H1 (cell line): ENCODE data around the gene CPA2. TPM values are rescaled to one million over a fixed set of nuclear protein-coding genes. Genes with fewer than 3 reads are reported as not detected.

Experiments used
- CTCF ChIA-PET: fragments of 300-600 bp; sonication (Branson Sonifier 250); formaldehyde crosslinking; loops from one replicate; lab custom pipeline; 2021; ENCODE audit not compliant: partially characterized antibody; lab: Charles Lee
- POLR2A ChIA-PET: fragments of 300-600 bp; sonication (Branson Sonifier 250); formaldehyde crosslinking; loops from one replicate; lab custom pipeline; 2021; ENCODE audit warnings: inconsistent platforms; ENCODE audit not compliant: partially characterized antibody; lab: Charles Lee
- DNase-seq, 2 experiments: peaks; one replicate each; pipeline versions ENCODE4 v3.0.0 to v3.0.0-alpha.2; 2010 to 2022; ENCODE audit warnings: low spot score in 2 of 2, low read depth in 1 of 2, mixed read lengths in 1 of 2
- FAIRE-seq: peaks from 2 replicates; lab custom pipeline; 2011; peaks lifted over from hg19 to GRCh38; lab: Jason Lieb, UNC
- H2AFZ ChIP-seq: 2 replicates; pipeline ENCODE4 v1.8.1; 2012; ENCODE audit warnings: low read length, inconsistent platforms
- H2AK5ac ChIP-seq: 2 replicates; pipeline ENCODE4 v1.6.1; 2013; ENCODE audit warnings: low read depth, low read length
- H2BK120ac ChIP-seq: replicated peaks from 2 replicates; pipeline ENCODE3; 2013; ENCODE audit warnings: low read depth, low read length, inconsistent platforms
- H2BK12ac ChIP-seq: 2 replicates; pipeline ENCODE4 v1.6.1; 2013; ENCODE audit warnings: low read depth, low read length
- H2BK15ac ChIP-seq: 2 replicates; pipeline ENCODE4 v1.6.1; 2013; ENCODE audit warnings: low read length
- H2BK20ac ChIP-seq: 2 replicates; pipeline ENCODE4 v1.6.1; 2013; ENCODE audit warnings: low read length
- H2BK5ac ChIP-seq: 2 replicates; pipeline ENCODE4 v1.6.1; 2013; ENCODE audit warnings: low read depth, low read length
- H3K14ac ChIP-seq: 2 replicates; pipeline ENCODE4 v1.6.1; 2013; ENCODE audit warnings: inconsistent platforms; ENCODE audit not compliant: insufficient read length
- H3K18ac ChIP-seq: 2 replicates; pipeline ENCODE4 v1.6.1; 2013; ENCODE audit warnings: low read length; ENCODE audit errors: extremely low read depth
- H3K23ac ChIP-seq: 2 replicates; pipeline ENCODE4 v1.6.1; 2013; ENCODE audit warnings: inconsistent platforms; ENCODE audit not compliant: insufficient read length
- H3K23me2 ChIP-seq: 2 replicates; pipeline ENCODE4 v1.6.1; 2013; ENCODE audit warnings: low read depth, low read length
- H3K27ac ChIP-seq: 2 replicates; pipeline ENCODE4 v1.6.1; 2011; ENCODE audit warnings: low read depth, low read length, inconsistent platforms
- H3K27me3 ChIP-seq, 4 experiments: replicated peaks in 1 of 4; 1 replicate in 1 of 4; 2 replicates in 3 of 4; pipeline versions ENCODE4 v1.6.1 to v1.8.1; 2011 to 2013; ENCODE audit warnings: low read length in 3 of 4, mild to moderate bottlenecking in 3 of 4, inconsistent platforms in 2 of 4, mixed read lengths in 2 of 4, moderate library complexity in 1 of 4; ENCODE audit not compliant: control insufficient read depth in 3 of 4, insufficient read depth in 3 of 4; ENCODE audit errors: extremely low read depth in 1 of 4
- H3K36me3 ChIP-seq, 4 experiments: 2 replicates each; pipeline versions ENCODE4 v1.6.1 to v1.8.1; 2011 to 2013; ENCODE audit warnings: mild to moderate bottlenecking in 4 of 4, low read length in 3 of 4, moderate library complexity in 2 of 4, control low read depth in 1 of 4, inconsistent platforms in 1 of 4; ENCODE audit not compliant: insufficient read depth in 4 of 4, control insufficient read depth in 2 of 4
- H3K4ac ChIP-seq: replicated peaks from 2 replicates; pipeline ENCODE3; 2013; ENCODE audit warnings: low read length, low read depth, mixed read lengths, inconsistent platforms; ENCODE audit not compliant: insufficient read length
- H3K4me1 ChIP-seq, 4 experiments: replicated peaks in 1 of 4; 1 replicate in 1 of 4; 2 replicates in 3 of 4; pipeline versions ENCODE4 v1.6.1 to v1.8.1; 2011 to 2013; ENCODE audit warnings: low read length in 3 of 4, inconsistent platforms in 2 of 4, mixed read lengths in 1 of 4; ENCODE audit not compliant: insufficient read depth in 4 of 4, control insufficient read depth in 3 of 4
- H3K4me2 ChIP-seq, 2 experiments: 2 replicates each; pipeline versions ENCODE4 v1.6.1 to v1.8.1; 2011 to 2013; ENCODE audit warnings: low read depth in 2 of 2, low read length in 2 of 2, control low read depth in 1 of 2, inconsistent platforms in 1 of 2, mild to moderate bottlenecking in 1 of 2; ENCODE audit not compliant: insufficient read depth in 1 of 2
- H3K4me3 ChIP-seq, 4 experiments: fragments of 200-600, 300-600 bp in 1 of 4; sonication (generic), shearing (Covaris generic), sonication (Bioruptor Twin) in 1 of 4; 2 replicates each; pipeline versions ENCODE4 v1.5.1 to v1.8.1; 2011 to 2016; ENCODE audit warnings: low read length in 4 of 4, low read depth in 3 of 4, control low read depth in 2 of 4, inconsistent platforms in 2 of 4, mild to moderate bottlenecking in 2 of 4, mixed read lengths in 1 of 4, moderate library complexity in 1 of 4; ENCODE audit not compliant: insufficient read depth in 2 of 4; ENCODE audit errors: extremely low read depth in 1 of 4
- H3K56ac ChIP-seq: replicated peaks from 2 replicates; pipeline ENCODE3; 2013; ENCODE audit warnings: low read depth, mild to moderate bottlenecking, mixed read lengths, low read length, inconsistent platforms; ENCODE audit not compliant: insufficient read length
- H3K79me1 ChIP-seq: 2 replicates; pipeline ENCODE4 v1.6.1; 2013; ENCODE audit warnings: low read depth, low read length, control low read depth
- H3K79me2 ChIP-seq, 2 experiments: 2 replicates each; pipeline versions ENCODE4 v1.6.1 to v1.8.1; 2012 to 2013; ENCODE audit warnings: low read length in 2 of 2, mild to moderate bottlenecking in 2 of 2, inconsistent platforms in 1 of 2; ENCODE audit not compliant: insufficient read depth in 2 of 2, control insufficient read depth in 1 of 2
- H3K9ac ChIP-seq, 4 experiments: replicated peaks in 1 of 4; 1 replicate in 1 of 4; 2 replicates in 3 of 4; pipeline versions ENCODE4 v1.6.1 to v1.8.1; 2011 to 2013; ENCODE audit warnings: low read depth in 3 of 4, low read length in 3 of 4, control low read depth in 2 of 4, mild to moderate bottlenecking in 2 of 4, moderate library complexity in 2 of 4, inconsistent platforms in 1 of 4; ENCODE audit errors: extremely low read depth in 1 of 4
- H3K9me3 ChIP-seq, 2 experiments: 2 replicates each; pipeline versions ENCODE4 v1.6.1 to v1.8.1; 2012 to 2013; ENCODE audit warnings: mild to moderate bottlenecking in 2 of 2, moderate library complexity in 2 of 2, control low read depth in 1 of 2, inconsistent platforms in 1 of 2, low read depth in 1 of 2, low read length in 1 of 2, mixed read lengths in 1 of 2; ENCODE audit not compliant: insufficient read depth in 2 of 2
- H4K20me1 ChIP-seq, 2 experiments: replicated peaks in 1 of 2; 2 replicates each; pipeline versions ENCODE3 to v1.8.1; 2011 to 2013; ENCODE audit warnings: inconsistent platforms in 2 of 2, low read length in 2 of 2, mild to moderate bottlenecking in 1 of 2; ENCODE audit not compliant: insufficient read depth in 2 of 2, control insufficient read depth in 1 of 2
- H4K5ac ChIP-seq: 2 replicates; pipeline ENCODE4 v1.6.1; 2013; ENCODE audit warnings: low read length, low read depth, mixed read lengths, inconsistent platforms; ENCODE audit not compliant: insufficient read length
- H4K8ac ChIP-seq: 2 replicates; pipeline ENCODE4 v1.8.0; 2013; ENCODE audit warnings: mild to moderate bottlenecking, moderate library complexity, low read length, inconsistent platforms; ENCODE audit not compliant: insufficient read depth; ENCODE audit errors: extremely low read depth
- H4K91ac ChIP-seq: replicated peaks from 2 replicates; pipeline ENCODE3; 2013; ENCODE audit warnings: low read length, mixed read lengths, inconsistent platforms; ENCODE audit not compliant: insufficient read length
- CHD2 ChIP-seq: IDR thresholded peaks from 2 replicates; pipeline ENCODE4 v1.6.1; 2012; ENCODE audit warnings: low read length, improper control_type of control experiment
- EGR1 ChIP-seq: IDR thresholded peaks from 2 replicates; pipeline ENCODE4 v1.6.1; 2011; ENCODE audit warnings: low read depth, low read length, borderline replicate concordance
- HDAC2 ChIP-seq, 2 experiments: fragments of 300-600 bp in 1 of 2; sonication (generic) in 1 of 2; IDR thresholded peaks; 2 replicates each; pipeline ENCODE4 v1.6.1; 2011 to 2012; ENCODE audit warnings: low read depth in 2 of 2, low read length in 2 of 2, mild to moderate bottlenecking in 2 of 2, moderate library complexity in 2 of 2, borderline replicate concordance in 1 of 2, inconsistent platforms in 1 of 2
- NRF1 ChIP-seq: IDR thresholded peaks from 2 replicates; pipeline ENCODE4 v1.6.1; 2011; ENCODE audit warnings: mild to moderate bottlenecking, low read depth, low read length, improper control_type of control experiment
- PHF8 ChIP-seq: fragments of 200-600 bp; sonication (generic); conservative IDR thresholded peaks from 2 replicates; pipeline ENCODE4 v1.7.1; 2012; ENCODE audit warnings: low read depth, mild to moderate bottlenecking, inconsistent platforms, low read length, moderate library complexity
- POLR2A ChIP-seq, 2 experiments: IDR thresholded peaks; 1 replicate in 1 of 2; 2 replicates in 1 of 2; pipeline ENCODE4 v1.6.1; 2011; ENCODE audit warnings: low read depth in 2 of 2, low read length in 2 of 2, mild to moderate bottlenecking in 2 of 2; ENCODE audit errors: control extremely low read depth in 1 of 2
- TCF12 ChIP-seq: IDR thresholded peaks from 2 replicates; pipeline ENCODE4 v1.6.1; 2011; ENCODE audit warnings: low read depth, mild to moderate bottlenecking, low read length
- YY1 ChIP-seq: IDR thresholded peaks from 2 replicates; pipeline ENCODE4 v1.6.1; 2011; ENCODE audit warnings: low read depth, mild to moderate bottlenecking, low read length
- WGBS, 2 experiments: shearing (Covaris generic) in 1 of 2; methylation state at CpG; one replicate each; pipeline versions ENCODE4 v1.1.6 to v1.1.7; 2013 to 2015; ENCODE audit warnings: low lambda C conversion rate in 2 of 2, mixed read lengths in 2 of 2, inconsistent platforms in 1 of 2, low coverage in 1 of 2, missing lambda C conversion rate in 1 of 2; ENCODE audit not compliant: insufficient replicate concordance in 2 of 2, insufficient coverage in 1 of 2, insufficient read length in 1 of 2; ENCODE audit errors: extremely low coverage in 1 of 2, missing lambda C conversion rate in 1 of 2; 5-methylcytosine and 5-hydroxymethylcytosine counted together
- polyA plus RNA-seq, 7 experiments: library from polyadenylated mRNA; depleted of rRNA in 3 of 7; stranded (reverse) in 5 of 7; unstranded in 2 of 7; fragments of >200 nt in 5 of 7; fragments of 200-250 nt in 2 of 7; gene quantifications; 1 replicate in 5 of 7; 2 replicates in 1 of 7; 4 replicates in 1 of 7; pipeline versions ENCODE4 v1.2.1 to v1.2.3, GENCODE V29; 2011 to 2013; ENCODE audit warnings: missing spikeins in 2 of 7, mixed read lengths in 2 of 7
- total RNA-seq: library from RNA; stranded (reverse); fragmentation: NEBNext Ultra II Directional; extraction: Animal tissue kit (Norgen Biotek cat#: 25700); gene quantifications from 2 replicates; pipeline ENCODE4 v1.2.1, GENCODE V29; 2021

Gene CPA2
- total and polyA plus RNA-seq, 2 of the 8 experiments (the other 6 are each of a cell fraction or from before 2014, with no cell fraction given): 0.21 TPM; not detected in 1

DNA sequence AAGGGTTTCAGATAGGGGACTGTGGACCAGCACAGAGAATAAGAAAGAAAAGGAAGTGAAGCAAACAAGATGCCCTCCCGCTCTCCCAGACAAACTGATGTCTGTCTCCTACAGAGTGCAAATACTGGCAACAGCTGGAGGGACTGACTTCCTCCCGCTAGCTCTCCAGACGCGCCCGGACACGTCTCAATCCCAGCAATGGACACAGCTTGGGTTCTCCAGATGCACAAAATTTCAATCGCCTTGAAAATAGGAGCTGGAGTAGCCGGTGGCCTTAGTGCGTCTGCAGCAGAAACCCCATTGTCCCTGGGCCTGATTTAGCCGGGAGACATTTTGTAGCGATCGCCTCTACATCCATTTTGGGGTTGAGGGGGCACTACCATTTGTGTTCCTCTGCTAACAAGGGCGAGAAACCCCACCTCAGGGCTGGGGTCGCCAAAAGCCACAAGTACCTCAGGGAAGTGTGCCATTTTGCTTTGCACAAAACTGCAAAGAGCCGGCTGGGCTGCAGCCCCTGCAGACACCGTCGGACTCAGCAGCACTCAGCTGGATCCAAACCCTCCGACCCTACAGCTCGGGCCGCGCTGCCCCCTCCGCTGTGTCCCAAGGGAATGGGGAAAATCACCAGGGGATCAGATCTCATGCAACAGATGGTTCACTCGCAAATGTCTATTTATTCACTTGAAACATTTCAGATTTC, 5.9 kb downstream of the CPA2 start:
- peak overlapping the region; percentile 97 for H3K18ac ChIP-seq
- H3K36me3 ChIP-seq: no peaks in the 10 kb centered on the region
- H3K9ac ChIP-seq: peak overlapping the region in 3 of 4 experiments; percentile 52 to 82 (median 78); a peak in 6 of 7 replicates
- ChIA-PET POLR2A (interaction anchor here (0.7 to 3.9 kb wide), 18 partner anchors 9 to 461 kb away, joined by 3 to 23 read pairs (median 4); partner anchors contain the start of genes KLHDC10 and TMEM209), CTCF (interaction anchor here (0.6 to 2.5 kb wide), 10 partner anchors 8 to 321 kb away, joined by 3 to 10 read pairs (median 4); no protein-coding TSS in a partner anchor)
- H2AK5ac ChIP-seq: peak overlapping the region; percentile 44
- peak overlapping the region; percentile 40 for H3K4ac ChIP-seq
- H2BK12ac ChIP-seq: peak overlapping the region; percentile 78
- H3K14ac ChIP-seq: no peak overlapping the region
- peak overlapping the region; percentile 74 for H2BK20ac ChIP-seq
- H3K4me3 ChIP-seq: peak overlapping the region in 2 of 4 experiments; percentile 3 to 39; a peak in 3 of 8 replicates
- peak overlapping the region; percentile 90 for H4K91ac ChIP-seq
- peaks cover 6 to 27% (median 19%) of the 10 kb centered on the region in 4 experiments for H3K4me1 ChIP-seq
- H2BK15ac ChIP-seq: peak overlapping the region; percentile 20
- no peaks in the 10 kb centered on the region for H3K27me3 ChIP-seq
- H3K79me2 ChIP-seq: no peaks in the 10 kb centered on the region
- H4K5ac ChIP-seq: peak overlapping the region; percentile 73
- peak overlapping the region; percentile 87 for H2BK5ac ChIP-seq
- peak overlapping the region; percentile 98 for H4K8ac ChIP-seq
- 50% methylated on average over 23 of the region's 23 CpGs; no CpG with 5 or more reads in 1 of the 2 experiments for WGBS, 2 experiments
- DNase-seq: peak in 1 of 2 experiments; percentile 61
- peak overlapping the region; percentile 56 for H3K56ac ChIP-seq
- no peak overlapping the region for H3K23ac ChIP-seq
- H3K79me1 ChIP-seq: no peaks in the 10 kb centered on the region
- H3K9me3 ChIP-seq: no peaks in the 10 kb centered on the region
- H3K27ac ChIP-seq: peak overlapping the region; percentile 96
- no peaks in the 10 kb centered on the region for H4K20me1 ChIP-seq
- peak overlapping the region; percentile 58 to 77 for H3K4me2 ChIP-seq
- TF ChIP-seq EGR1: no peak
- no peak for TF ChIP-seq PHF8
- TF ChIP-seq TCF12: no peak
- TF ChIP-seq POLR2A (IDR thresholded peaks at IDR 0.05; ENCODE audit: control extremely low read depth in 1 of 2, low read depth in 2 of 2, low read length in 2 of 2): peak in 1 of 2 experiments; percentile 70; a peak in 1 of 3 replicates
- no peak for TF ChIP-seq HDAC2 (IDR thresholded peaks at IDR 0.05; ENCODE audit: borderline replicate concordance in 1 of 2, low read depth in 2 of 2, low read length in 2 of 2)
- peak; percentile 89 for TF ChIP-seq YY1
- no peak for TF ChIP-seq NRF1
- no peak for TF ChIP-seq CHD2
- H2BK120ac ChIP-seq: peak overlapping the region; percentile 89
- peak overlapping the region; percentile 83; the same call in 1 of the 2 replicates for H2AFZ ChIP-seq
- H3K23me2 ChIP-seq: no peaks in the 10 kb centered on the region; the same call in 1 of the 2 replicates
- no peak for FAIRE-seq
